ENCODE data around the gene SETD2. TPM values are rescaled to one million over a fixed set of nuclear protein-coding genes. Genes with fewer than 3 reads are reported as not detected.

The SETD2 gene
- total and polyA plus RNA-seq, 2 experiments from 2014 or later: 11.9 to 37.8 TPM

GRCh38 chr3:46986782-46987310, 177.1 kb downstream of the SETD2 start:
- peaks cover 19% of the 10 kb centered on the region for H3K4me1 ChIP-seq (ENCODE audit: insufficient read depth)
- TF ChIP-seq EZH2 (IDR thresholded peaks at IDR 0.05; ENCODE audit: borderline replicate concordance) (no peak), EZH2phosphoT487 (IDR thresholded peaks at IDR 0.05; ENCODE audit: low read depth, severe bottlenecking, unreplicated experiment) (no peak)
- TF ChIP-seq, protein P1, sequence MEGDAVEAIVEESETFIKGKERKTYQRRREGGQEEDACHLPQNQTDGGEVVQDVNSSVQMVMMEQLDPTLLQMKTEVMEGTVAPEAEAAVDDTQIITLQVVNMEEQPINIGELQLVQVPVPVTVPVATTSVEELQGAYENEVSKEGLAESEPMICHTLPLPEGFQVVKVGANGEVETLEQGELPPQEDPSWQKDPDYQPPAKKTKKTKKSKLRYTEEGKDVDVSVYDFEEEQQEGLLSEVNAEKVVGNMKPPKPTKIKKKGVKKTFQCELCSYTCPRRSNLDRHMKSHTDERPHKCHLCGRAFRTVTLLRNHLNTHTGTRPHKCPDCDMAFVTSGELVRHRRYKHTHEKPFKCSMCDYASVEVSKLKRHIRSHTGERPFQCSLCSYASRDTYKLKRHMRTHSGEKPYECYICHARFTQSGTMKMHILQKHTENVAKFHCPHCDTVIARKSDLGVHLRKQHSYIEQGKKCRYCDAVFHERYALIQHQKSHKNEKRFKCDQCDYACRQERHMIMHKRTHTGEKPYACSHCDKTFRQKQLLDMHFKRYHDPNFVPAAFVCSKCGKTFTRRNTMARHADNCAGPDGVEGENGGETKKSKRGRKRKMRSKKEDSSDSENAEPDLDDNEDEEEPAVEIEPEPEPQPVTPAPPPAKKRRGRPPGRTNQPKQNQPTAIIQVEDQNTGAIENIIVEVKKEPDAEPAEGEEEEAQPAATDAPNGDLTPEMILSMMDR (IDR thresholded peaks at IDR 0.05; ENCODE audit: poor library complexity): no peak
- peak overlapping the region; percentile 53 for H3K27ac ChIP-seq
- H4K20me1 ChIP-seq (ENCODE audit: insufficient read depth, poor library complexity, severe bottlenecking): no peaks in the 10 kb centered on the region
- WGBS (ENCODE audit: low lambda C conversion rate, missing lambda C conversion rate): 84% methylated on average over 3 of the region's 3 CpGs
- H3K79me2 ChIP-seq: peaks cover 38% of the 10 kb centered on the region
- H3K4me2 ChIP-seq: peak overlapping the region; percentile 46
- no peaks in the 10 kb centered on the region for H3K9me2 ChIP-seq (replicated peaks; ENCODE audit: insufficient read depth)
- H2AFZ ChIP-seq: no peak overlapping the region
- DNase-seq (ENCODE audit: low spot score): no peak
- H3K9me3 ChIP-seq (ENCODE audit: low read depth): no peaks in the 10 kb centered on the region
- no peak overlapping the region for H3K4me3 ChIP-seq
- no peaks in the 10 kb centered on the region for H3K27me3 ChIP-seq
- no peaks in the 10 kb centered on the region for H3K36me3 ChIP-seq (replicated peaks; ENCODE audit: insufficient read depth, low read depth)

DNA sequence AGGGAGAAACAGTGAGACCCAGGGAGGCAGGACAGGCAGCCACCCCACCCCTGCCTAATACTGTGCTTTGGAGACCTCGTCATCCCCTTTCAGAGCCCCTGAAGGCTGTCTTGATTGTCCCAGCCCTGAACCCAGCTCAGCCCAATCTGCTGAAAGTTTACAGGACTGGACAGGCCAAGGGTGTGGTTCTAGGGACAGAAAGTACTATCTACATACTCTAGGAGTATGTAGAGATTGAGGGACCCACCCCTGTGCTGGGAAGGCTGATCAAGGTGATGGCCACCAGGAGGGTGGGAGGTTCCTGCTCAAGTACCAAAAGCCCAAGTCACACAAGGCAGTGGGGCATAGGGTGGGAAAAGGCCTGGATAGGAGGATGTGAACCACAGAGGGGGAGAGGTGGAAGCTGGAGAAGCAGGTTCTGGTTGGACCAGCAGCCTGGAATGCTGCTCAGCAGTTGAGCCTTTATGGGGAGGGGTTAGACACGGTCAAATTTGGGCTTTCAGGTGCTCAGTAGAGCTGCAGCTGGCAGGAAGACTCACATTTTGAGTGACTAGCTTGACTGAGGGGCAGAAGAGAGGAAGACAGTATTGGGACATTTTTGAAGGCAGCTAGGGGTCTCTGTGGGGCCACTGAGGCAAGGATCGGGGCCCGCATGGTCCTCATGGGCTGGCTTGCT, 177.7 kb downstream of the SETD2 start:
- no peak for DNase-seq (ENCODE audit: low spot score)
- peaks cover 45% of the 10 kb centered on the region for H3K79me2 ChIP-seq
- H3K4me1 ChIP-seq (ENCODE audit: insufficient read depth): peaks cover 25% of the 10 kb centered on the region
- TF ChIP-seq EZH2 (IDR thresholded peaks at IDR 0.05; ENCODE audit: borderline replicate concordance) (no peak), EZH2phosphoT487 (IDR thresholded peaks at IDR 0.05; ENCODE audit: low read depth, severe bottlenecking, unreplicated experiment) (no peak)
- TF ChIP-seq, protein P1 (IDR thresholded peaks at IDR 0.05; ENCODE audit: poor library complexity): no peak
- H3K27me3 ChIP-seq: no peaks in the 10 kb centered on the region
- no peak overlapping the region for H2AFZ ChIP-seq
- H3K9me2 ChIP-seq (replicated peaks; ENCODE audit: insufficient read depth): no peaks in the 10 kb centered on the region
- no peak overlapping the region for H3K4me3 ChIP-seq
- H3K36me3 ChIP-seq (replicated peaks; ENCODE audit: insufficient read depth, low read depth): no peaks in the 10 kb centered on the region
- 100% methylated on average over 4 of the region's 4 CpGs for WGBS (ENCODE audit: low lambda C conversion rate, missing lambda C conversion rate)
- H3K9me3 ChIP-seq (ENCODE audit: low read depth): no peaks in the 10 kb centered on the region
- no peak overlapping the region for H3K4me2 ChIP-seq
- no peak overlapping the region for H3K27ac ChIP-seq
- H4K20me1 ChIP-seq (ENCODE audit: insufficient read depth, poor library complexity, severe bottlenecking): no peaks in the 10 kb centered on the region

DNA sequence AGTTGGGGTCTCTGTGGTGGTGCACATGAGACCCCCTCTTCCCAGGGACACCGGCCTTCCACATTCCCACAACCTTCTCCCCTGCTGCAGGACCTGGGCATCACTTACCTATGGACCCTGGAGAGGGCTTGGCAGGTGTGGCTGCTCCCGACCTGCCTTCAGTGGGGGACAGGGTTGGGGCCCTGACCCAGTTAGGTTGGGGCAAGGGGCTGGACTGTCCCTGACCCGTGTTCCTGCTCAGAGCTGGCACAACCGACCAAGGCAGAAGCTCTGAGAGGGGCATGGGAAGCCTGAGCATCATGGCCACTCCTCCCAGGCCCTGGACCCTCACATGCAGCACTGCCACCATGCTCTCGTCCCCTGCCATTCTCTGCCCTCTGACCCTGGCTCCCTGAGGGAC, 178.3 kb downstream of the SETD2 start:
- Histone ChIP-seq H3K4me2 (no peak overlapping the region), H3K79me2 (peaks cover 51% of the 10 kb centered on the region), H3K27me3 (no peaks in the 10 kb centered on the region), H3K4me3 (no peak overlapping the region), H3K9me3 (ENCODE audit: low read depth) (no peaks in the 10 kb centered on the region), H3K27ac (no peak overlapping the region), H4K20me1 (ENCODE audit: insufficient read depth, poor library complexity, severe bottlenecking) (no peaks in the 10 kb centered on the region), H3K9me2 (replicated peaks; ENCODE audit: insufficient read depth) (no peaks in the 10 kb centered on the region), H3K36me3 (replicated peaks; ENCODE audit: insufficient read depth, low read depth) (no peaks in the 10 kb centered on the region), H2AFZ (no peak overlapping the region), H3K4me1 (ENCODE audit: insufficient read depth) (peaks cover 25% of the 10 kb centered on the region)
- DNase-seq (ENCODE audit: low spot score): no peak
- TF ChIP-seq EZH2phosphoT487 (IDR thresholded peaks at IDR 0.05; ENCODE audit: low read depth, severe bottlenecking, unreplicated experiment): no peak
- TF ChIP-seq, protein P1 (IDR thresholded peaks at IDR 0.05; ENCODE audit: poor library complexity): no peak
- no peak for TF ChIP-seq EZH2 (IDR thresholded peaks at IDR 0.05; ENCODE audit: borderline replicate concordance)
- 93% methylated on average over 5 of the region's 5 CpGs for WGBS (ENCODE audit: low lambda C conversion rate, missing lambda C conversion rate)
